Activated gamma-delta T cell treated with anti-CD3 and anti-CD28 coated beads, Interleukin-2, amount 50 U/mL, for 16 hours (primary cell): ENCODE measurements around the gene RPS6KA5.

Source experiments
- DNase-seq: peaks from one replicate; pipeline ENCODE4 v3.0.0-alpha.2; 2020; ENCODE audit warnings: low read depth

The RPS6KA5 gene

DNA sequence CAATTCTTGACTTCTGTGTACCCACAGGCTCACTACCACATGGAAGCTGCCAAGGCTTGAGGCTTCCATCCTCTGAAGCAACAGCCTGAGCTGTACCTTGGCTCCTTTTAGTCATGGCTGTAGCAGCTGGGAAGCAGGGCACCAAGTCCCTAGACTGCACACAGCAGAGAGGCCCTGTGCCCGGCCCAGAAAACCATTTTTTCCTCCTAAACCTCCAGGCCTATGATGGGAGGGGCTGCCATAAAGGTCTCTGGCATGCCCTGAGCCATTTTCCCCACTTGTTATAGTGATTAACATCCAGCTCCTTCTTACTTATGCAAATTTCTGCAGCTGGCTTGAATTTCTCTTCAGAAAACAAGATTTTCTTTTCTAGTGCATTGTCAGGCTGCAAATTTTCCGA lies 121.8 kb downstream of the RPS6KA5 start:
- no peak for DNase-seq

DNA sequence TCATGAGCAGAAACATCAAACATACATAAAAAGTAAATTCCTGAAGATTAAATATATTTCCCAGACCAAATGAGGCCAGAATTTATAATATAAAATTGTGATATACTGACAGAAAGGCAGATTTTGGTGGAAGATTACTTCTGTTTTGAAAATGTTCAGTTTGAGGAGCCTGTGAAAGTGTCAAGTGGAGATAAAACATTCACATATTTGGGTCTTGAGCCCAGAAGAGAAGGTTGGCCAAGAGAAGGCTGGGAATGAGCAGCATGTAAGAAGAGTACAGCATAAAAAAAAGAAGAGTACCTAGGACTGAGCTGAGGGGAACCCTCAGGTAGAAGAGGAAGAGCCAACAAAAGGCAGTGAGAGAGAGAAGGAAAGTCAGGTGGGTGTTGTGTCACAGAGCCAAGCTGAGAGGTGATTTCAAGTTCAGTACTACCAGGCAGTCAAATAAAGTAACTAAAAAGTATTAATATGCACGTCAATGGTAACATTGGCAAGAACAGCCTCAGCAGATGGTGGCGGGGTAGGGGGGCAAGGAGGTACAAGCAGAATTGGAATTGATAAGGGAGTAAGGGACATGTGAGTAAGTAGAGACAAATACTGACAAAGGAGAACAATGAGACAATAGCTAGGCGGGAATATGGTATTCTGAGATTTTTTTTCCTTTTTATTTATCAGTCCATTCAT lies 123.5 kb downstream of the RPS6KA5 start:
- no peak for DNase-seq

DNA sequence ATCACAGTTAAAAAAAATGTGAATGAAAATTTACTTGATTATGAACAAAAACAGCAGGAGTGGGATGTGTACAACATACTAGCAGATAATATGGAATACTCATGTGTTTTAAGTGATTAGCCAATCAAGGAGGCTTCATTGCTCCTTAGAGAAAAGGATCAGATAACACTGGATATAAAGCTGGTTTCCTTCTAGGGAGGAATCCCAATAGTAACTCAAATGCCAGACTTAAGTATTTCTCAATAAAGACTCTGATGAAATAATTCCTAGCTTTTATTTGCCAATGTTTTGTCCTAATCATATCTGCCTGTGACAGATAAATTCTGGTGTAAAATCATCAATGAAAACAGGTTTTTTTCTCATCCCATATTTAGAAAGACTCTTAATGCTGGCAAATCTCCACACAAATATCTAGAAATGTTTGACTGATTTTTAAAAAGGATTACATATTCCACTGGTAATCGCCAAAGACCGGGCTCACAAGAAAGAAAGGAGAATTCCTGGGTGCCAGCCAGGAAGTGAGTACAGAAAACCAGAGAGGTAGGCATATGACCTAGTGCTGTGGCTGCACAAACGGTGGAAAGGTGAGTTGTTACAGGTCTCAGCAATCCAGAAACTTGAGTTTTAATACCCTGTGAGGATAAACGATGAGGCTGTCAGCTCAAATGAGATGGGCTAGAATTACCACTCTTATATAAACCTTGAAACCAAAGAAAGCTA lies 135.7 kb downstream of the RPS6KA5 start:
- DNase-seq, result no peak

DNA sequence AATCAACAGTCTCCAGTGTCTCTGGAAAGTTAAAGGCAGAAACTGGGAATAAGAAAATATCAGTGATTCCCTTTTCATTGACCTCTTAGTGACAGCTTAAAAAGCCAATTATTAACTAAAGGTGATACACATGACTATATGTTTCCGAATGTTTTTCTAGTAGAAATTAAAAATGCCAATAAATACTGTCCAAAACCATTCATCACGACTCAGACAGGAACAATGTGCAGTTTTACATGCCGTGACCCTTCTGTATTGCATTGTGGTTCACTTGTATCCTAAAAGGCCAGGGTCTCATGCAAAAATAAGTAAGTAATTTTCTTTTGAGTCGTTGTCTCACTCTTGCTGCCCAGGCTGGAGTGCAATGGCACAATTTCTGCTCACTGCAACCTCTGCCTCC lies 138.3 kb downstream of the RPS6KA5 start:
- DNase-seq, result no peak

DNA sequence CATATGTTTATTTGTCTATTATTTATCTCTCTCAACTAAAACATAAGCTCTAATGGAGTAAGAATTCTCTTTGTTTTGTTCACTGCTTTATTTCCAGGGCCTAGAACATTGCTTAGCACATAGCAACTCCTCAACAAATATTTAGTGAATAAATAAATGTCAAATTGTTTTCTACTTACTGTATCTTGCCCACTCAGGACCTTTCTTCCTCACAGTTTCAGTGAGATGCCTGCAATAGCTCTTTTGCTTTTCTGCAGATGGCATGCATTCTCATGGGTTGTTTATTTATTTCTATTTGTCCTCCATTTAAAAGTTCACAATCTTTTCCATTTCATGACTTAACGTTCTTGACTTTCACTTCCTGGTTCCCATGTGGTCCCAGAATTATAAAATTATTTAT lies 149.3 kb downstream of the RPS6KA5 start:
- no peak for DNase-seq

DNA sequence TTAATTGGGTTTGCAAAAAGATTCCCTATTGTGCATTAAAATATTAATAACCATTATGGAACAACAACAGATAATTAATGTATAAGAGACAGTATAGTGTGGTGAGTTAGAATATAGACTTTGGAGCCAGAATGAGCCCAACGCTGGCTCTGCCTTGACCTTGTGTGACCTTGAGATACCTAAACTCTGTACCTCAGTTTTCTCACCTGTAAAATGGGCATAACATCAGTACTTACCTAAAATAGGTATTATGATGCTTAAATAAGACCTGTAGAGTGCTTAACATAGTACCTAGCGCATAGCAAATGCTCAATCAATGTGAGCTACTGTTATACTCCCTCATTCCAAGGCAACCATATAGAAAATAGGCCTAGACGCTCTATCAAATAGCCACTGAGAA lies 153.3 kb downstream of the RPS6KA5 start:
- no peak for DNase-seq

DNA sequence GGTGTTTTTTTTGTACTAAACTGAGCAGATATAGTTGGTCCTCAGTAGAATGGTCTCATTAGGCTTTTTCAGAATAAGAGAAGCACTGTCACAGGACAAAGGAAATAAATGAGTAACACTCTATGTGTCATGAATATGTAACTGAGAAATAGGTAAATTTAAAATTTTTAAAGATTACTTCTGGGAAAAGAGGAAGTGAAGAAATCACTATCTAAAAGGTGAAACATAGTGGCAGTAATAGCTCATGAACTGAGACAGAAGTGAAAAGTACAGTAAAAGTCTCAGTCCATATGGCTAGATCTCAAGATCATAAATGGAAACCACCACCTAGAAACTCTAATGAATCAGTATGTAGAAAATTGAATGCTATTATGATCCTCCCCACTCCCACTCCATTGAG lies 154.9 kb downstream of the RPS6KA5 start:
- DNase-seq, result no peak

DNA sequence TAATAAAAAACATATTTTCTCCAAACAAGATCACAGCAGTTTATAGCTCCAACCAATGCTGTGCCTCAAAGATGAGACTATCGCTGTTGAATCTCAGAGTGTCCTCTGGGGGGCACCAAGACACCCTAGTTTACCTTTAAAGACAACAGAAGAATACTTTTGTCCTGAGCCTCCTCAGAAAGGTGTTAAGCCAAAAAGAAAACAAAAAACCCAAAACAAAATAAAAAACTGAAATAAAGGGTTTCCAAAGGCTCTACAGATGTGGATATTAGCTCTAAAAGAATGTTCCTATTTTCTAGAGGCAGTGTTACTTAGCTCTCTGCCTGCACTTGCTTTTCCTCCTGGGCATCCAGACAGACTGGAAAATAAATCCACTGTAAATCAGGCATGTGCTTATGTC lies 157.3 kb downstream of the RPS6KA5 start:
- DNase-seq, result peak; percentile 53

DNA sequence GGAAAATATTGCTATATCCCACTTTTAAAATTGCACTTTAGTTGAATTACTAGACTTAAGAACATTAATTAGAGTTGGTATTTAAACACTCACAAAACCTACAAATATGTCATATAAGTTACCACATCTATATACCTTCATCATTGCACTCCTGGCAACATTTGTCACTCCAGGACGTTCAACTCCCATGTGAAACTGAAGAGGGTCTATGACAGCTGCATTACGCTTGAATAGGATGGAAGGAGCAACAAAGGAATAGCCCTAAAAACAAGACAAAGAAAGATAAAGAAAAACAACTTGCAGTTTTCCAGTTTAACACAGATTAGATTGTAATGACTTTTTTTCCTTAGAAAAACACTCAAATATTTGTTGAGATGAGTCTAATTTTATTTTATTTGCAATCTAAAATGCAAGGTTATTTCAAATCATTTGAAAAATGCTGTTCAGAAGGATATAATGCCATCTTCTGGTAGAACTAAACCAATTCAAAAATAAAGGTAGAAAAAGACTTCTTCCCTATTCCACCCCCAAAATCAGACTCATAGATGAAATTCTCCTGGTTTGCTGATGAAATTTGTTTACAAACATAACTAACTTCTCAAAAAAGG lies 159.9 kb downstream of the RPS6KA5 start:
- DNase-seq, result no peak

DNA sequence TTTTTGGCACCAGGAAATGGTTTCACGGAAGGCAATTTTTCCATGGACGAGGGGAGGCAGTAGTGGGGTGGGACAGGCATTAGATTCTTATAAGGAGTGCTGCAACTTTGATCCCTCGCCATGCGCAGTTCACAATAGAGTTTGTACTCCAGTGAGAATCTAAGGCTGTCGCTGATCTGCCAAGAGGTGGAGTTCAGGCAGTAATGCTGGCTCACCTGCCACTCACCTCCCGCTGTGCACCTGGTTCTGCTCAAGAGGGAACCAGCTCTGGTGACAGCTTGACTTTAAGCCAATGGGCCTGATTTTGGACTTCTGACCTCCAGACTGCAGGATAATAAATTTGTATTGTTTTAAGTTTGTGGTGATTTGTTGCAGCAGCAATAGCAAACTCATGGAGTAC lies 163.4 kb downstream of the RPS6KA5 start:
- DNase-seq, result no peak

DNA sequence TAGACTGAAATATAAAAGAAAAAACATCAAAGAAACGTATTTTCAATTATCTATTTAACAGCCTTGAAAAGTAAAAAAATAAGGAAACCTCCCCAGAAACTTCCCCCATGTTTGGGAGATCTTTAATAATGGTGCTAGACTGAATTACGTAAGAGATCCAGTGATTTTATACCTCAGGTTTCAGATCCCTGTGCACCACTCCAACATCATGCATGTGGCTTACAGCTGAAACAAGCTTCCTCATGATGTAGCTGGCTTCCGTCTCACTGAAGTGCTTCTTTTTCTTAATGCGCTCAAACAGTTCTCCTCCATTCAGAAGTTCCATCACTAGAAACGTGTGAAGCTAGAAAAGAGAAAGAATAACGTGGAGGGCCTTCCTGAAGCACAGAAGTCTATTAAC lies 166.2 kb downstream of the RPS6KA5 start:
- no peak for DNase-seq

DNA sequence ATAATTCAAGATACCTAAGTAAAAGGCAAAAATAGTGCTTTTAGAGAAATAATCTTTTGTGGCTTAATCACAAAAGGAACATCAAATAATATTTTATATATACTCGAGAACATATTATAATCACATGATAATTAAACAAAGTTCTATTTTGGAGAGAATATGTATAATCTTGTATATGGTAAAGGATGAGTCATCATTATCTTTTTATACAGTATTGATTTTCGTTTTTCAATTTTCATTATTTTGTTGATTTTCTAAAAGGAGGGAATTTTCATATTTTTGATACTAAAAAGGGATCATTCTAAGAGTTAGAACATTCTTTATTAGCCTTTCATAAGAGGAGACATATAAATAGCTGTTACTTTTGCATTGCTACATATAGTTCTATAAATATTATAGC lies 166.9 kb downstream of the RPS6KA5 start:
- DNase-seq, result no peak

DNA sequence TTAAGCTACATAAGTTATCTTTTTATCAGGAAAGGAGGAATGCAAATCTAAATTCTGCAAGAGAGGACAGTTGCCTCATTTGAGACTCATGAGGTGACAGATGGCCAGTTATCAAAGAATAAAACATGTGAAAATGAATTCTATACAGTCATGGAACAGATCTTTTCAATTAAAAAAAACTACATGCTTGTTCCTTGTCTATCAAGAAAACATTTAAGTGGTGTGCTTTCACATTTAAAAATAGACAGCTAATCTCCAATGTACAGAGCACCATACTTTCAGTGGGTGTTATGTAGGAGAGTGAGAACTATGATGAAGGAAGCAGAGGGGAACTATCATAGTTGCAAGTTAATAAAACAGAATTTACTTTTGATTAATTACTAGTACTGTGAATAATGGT lies 167.5 kb downstream of the RPS6KA5 start:
- DNase-seq, result no peak

DNA sequence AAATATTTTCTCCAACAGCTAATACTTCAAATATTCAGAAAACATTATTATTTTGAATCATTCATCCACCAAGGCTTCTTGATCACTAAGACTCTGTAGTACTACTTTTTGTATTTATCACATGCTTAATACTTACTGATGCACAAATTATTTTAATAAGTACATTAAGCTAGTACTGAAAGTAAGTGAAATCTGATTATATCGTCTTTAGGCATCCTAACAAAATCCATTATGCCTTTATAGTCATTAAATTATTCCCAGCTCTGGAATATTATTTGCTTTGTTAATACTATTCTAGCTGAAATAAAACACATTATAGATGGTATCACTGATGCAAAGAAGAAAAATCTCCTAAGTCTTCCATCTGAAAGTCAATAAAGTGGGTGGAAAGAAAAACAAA lies 169.1 kb downstream of the RPS6KA5 start:
- no peak for DNase-seq

DNA sequence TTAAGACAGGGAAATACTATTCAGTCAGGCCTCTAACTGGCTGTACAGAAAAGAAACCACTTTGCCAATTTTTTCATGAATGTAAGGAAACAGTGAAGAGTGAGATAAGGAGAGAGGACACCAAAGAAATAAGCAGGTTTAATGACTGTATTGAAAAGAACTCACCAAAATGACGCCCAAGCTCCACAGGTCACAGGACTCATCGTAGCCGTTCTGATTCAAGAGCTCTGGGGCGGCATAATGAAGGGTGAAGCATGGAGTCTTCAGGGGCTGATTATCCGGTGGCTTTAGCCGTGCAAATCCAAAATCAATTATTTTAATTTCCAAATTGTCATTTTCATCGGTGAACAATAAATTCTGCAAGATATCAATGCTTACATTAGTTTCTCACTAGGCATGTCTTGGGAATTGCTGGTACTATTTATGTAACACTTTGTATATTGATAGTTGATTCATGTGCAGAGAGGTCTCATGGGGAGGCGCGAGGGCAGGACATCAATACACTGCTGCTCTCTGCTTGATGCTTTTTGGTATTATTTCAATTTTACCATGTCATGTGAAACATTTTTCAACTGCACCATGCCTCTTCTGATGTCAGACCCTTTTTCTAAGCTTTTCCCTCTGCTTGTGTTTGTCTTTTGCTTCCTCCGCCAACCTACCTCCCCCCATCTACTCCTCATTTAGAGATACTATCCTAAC lies 170.0 kb downstream of the RPS6KA5 start:
- no peak for DNase-seq

DNA sequence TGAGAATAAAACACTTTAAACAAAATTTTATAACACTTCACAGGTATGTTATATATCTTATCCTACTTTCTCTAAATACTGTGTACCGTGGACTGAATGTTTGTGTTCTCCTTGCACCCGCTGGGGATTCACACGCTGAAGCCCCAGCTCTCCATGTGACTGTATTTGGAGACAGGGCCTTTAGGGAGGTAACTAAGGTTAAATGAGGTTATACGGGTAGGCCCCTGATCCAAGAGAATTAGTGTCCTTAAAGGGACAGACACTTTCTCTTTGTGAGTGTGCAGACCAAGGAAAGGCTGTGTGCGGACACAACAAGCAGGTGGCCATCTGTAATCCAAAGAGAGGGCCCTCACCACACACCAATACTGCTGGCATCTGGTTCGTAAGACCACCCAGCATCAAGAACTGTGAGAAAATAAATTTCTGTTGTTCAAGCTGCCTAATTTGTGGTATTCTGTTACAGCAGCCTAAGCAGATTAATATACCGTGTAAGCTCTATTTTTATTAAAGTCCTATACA lies 174.1 kb downstream of the RPS6KA5 start:
- DNase-seq, result no peak

DNA sequence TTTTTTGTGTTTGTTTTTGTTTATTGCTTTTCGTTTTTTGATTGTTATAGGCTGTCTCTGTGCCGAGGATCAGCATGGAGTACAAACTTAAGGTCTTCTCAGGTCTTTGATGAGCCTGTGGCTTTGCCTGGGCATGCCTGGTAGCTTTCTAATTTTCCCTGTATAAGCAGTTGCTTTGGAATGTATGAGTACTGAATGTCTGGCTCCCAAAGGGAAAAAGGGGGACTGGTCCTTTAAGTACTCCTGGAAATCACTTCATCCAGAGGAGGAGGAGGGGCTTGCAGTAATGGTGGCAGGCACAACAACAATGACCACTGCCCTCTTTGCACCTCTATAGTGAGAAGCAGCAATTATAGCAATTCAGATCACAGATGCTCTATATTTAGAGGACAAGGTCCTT lies 176.7 kb downstream of the RPS6KA5 start:
- DNase-seq, result no peak

DNA sequence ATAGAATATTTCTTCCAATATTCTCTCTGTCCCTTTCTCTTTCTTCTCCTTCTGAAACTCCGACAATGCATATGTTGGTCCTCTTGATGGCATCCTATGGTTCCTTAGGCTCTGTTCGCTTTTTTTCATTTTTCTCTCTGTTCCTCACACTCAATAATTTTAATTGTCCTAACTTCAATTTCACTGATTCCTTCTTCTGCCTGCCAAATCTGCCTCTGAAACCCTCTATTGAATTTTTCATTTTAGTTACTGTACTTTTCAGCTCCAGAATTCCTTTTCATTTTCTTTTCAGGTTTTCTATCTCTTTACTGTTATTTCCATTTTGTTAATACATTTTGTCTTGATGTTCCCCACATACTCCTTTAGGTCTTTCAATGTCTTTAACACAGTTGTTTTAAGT lies 177.2 kb downstream of the RPS6KA5 start:
- DNase-seq, result no peak

DNA sequence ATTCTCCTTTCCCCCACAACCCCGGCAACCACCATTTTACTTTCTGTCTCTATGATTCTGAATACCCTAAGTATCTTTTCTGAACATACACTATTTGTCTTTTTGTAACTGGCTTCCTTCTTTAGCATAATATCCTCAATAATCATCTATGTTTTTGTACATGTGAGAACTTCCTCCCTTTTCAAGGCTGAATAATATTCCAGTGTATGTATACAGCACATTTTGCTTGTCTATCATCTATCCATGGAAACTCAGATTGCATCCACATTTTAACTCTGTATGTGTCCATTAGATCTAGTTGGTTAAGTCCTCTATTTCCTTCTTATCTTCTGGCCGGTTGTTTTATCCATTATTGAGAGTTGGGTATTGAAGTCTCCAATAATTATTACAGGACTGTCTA lies 180.2 kb downstream of the RPS6KA5 start:
- no peak for DNase-seq

DNA sequence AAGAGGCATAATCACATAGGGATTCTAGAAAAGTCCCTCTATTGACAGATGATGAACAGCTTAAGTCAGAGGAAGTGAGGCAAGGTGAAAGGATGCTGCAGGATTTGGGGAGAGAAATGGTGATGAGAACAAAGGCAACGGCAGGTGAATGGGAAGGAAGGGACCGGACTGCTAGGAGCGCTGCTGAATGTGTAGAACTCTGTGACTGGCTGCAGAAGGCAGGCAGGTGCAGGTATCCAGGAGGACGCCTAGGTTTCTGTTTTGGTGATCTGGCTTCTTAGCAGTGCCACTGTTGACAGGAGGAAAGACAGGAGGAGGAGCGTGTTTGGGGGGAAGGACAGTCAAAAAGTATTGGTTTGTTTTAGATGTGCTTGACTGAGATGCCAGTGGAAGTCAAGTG lies 185.8 kb downstream of the RPS6KA5 start:
- DNase-seq, result no peak

DNA sequence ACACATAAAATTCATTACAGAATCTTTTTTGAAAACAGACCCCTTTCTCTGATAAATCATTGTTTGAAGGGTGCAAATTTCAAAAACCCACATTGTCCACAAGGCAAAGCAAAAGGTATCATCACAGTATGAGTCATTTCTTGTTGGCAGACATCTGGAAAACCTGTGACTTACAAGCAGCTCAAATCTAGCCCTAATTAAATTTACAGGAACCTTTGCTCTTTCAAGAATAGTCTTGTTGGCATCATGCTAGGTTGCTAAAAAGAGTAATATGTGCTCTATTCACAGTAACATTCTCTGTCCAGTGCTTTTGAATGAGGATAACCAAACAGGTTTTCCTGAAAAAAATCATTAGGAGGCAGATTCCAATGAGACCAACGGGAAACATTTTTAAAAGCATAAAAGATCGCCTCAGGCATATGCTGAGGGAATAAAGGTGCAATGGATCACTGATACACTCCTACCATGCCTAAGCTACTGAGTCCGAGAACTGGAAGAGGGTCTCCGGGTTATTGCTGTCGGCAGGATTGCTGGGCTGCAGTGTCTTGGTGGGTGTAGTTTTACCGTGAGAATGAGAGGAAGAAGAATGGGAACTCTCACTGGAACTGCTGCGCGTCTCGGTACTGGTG lies 188.7 kb downstream of the RPS6KA5 start:
- no peak for DNase-seq

DNA sequence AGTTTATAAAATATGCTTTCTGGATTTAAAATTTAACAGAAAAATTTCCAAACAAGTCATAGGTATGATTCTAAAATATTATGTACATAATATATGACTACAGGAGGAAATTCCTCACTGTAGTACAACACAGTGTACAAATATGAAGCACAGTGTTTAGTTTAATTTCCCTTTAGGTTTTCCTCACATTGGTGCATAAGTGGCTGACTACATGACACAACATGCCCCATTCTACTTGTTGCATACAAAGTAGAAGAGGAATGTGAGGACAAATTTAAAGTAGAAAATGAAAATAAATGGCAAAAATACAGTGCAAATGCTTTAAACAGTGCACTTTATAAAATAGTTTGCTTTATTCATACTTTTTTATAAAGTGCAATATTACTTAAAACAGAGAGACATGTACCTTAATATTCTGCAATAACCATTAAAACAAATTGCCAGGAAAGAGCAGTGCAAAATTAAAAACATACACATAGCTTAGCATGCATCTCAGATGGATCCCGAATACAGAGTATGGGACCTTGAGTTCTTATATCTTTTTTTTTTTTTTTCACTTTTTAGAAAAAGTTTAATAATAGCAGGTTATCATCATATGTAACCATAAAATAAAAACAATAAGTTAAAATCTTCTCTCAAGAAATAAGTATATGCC lies 189.4 kb downstream of the RPS6KA5 start:
- no peak for DNase-seq
